Vagina (tissue), 2 donors: ENCODE results near the gene CRACDL.

Experiments
- POLR2A ChIP-seq, 2 donors: fragments of 450-650 bp; IDR thresholded peaks; one replicate each; pipeline ENCODE4 v1.6.1; 2017; ENCODE audit warnings: antibody characterized with exemption in 2 of 2, mild to moderate bottlenecking in 2 of 2, moderate library complexity in 2 of 2
- POLR2AphosphoS5 ChIP-seq, 2 donors: sonication (generic); formaldehyde crosslinking; IDR thresholded peaks; one replicate each; pipeline ENCODE4 v1.9.0; 2017; ENCODE audit warnings: antibody characterized with exemption in 2 of 2, mild to moderate bottlenecking in 2 of 2, low read depth in 1 of 2; ENCODE audit not compliant: insufficient read depth in 1 of 2
- TF ChIP-seq, protein P1 (sequence below), 3 experiments: fragments of 450-650 bp in 2 of 3; fragments of 200-600 bp in 1 of 3; sonication (generic) in 1 of 3; IDR thresholded peaks; one replicate each; pipeline ENCODE4 v1.5.1; 2017 to 2019; ENCODE audit warnings: antibody characterized with exemption in 3 of 3, mild to moderate bottlenecking in 2 of 3, moderate library complexity in 2 of 3

DNA sequence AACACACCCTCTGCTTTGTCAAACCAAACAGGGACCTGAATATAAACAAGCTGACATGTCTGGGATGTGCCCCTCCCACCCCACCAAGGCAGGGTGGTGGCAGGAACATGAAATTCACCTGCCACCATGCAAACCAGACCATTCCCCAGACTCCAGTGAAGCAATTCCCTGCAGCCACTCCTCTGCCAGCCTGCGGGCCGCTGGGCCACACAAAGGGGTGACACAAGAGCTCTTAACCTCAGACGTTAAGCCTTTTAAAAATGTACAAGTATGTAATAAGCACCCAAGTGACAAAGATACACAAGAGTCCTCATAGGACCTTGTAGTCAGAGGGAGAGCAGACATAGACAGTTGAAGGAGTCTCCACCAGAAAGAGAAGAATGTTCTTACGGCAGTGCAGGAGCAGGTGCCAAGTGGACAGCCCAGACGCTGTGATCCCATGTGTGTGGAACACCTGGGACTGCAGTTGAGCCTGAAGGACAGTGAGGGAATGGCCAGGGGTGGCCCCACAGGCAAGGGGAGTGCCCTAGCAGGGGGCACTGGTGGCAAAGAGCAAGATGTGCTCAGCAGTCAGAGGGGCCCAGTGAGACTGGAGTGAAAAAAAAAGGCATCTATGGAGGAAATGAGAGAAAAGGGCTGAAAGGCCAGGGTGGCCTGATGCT lies 36.9 kb downstream of the CRACDL start:
- TF ChIP-seq, protein P1, sequence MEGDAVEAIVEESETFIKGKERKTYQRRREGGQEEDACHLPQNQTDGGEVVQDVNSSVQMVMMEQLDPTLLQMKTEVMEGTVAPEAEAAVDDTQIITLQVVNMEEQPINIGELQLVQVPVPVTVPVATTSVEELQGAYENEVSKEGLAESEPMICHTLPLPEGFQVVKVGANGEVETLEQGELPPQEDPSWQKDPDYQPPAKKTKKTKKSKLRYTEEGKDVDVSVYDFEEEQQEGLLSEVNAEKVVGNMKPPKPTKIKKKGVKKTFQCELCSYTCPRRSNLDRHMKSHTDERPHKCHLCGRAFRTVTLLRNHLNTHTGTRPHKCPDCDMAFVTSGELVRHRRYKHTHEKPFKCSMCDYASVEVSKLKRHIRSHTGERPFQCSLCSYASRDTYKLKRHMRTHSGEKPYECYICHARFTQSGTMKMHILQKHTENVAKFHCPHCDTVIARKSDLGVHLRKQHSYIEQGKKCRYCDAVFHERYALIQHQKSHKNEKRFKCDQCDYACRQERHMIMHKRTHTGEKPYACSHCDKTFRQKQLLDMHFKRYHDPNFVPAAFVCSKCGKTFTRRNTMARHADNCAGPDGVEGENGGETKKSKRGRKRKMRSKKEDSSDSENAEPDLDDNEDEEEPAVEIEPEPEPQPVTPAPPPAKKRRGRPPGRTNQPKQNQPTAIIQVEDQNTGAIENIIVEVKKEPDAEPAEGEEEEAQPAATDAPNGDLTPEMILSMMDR (IDR thresholded peaks at IDR 0.05): no peak
- no peak for TF ChIP-seq POLR2A (IDR thresholded peaks at IDR 0.05)
- TF ChIP-seq POLR2AphosphoS5 (IDR thresholded peaks at IDR 0.05; ENCODE audit: insufficient read depth in 1 of 2, low read depth in 1 of 2): no peak
